H1 (cell line): ENCODE measurements around the gene NOD2. TPM values are rescaled to one million over a fixed set of nuclear protein-coding genes. Genes with fewer than 3 reads are reported as not detected.

ENCODE experiments used
- CHD7 ChIP-seq: fragments of 300-600 bp; sonication (generic); IDR thresholded peaks from 2 replicates; pipeline ENCODE4 v1.7.1; 2012; ENCODE audit warnings: low read length, moderate library complexity, mild to moderate bottlenecking, inconsistent platforms; ENCODE audit not compliant: insufficient replicate concordance
- CTCF ChIP-seq, 3 experiments: IDR thresholded peaks; 1 replicate in 2 of 3; 2 replicates in 1 of 3; pipeline versions ENCODE4 v1.5.1 to v1.6.1; 2011; ENCODE audit warnings: low read length in 3 of 3, mild to moderate bottlenecking in 3 of 3, inconsistent platforms in 2 of 3, low read depth in 1 of 3, moderate library complexity in 1 of 3; ENCODE audit not compliant: insufficient read depth in 1 of 3; ENCODE audit errors: control extremely low read depth in 1 of 3
- RNF2 ChIP-seq: fragments of 200-900, 300-1000 bp; sonication (generic); IDR thresholded peaks from 2 replicates; pipeline ENCODE4 v1.7.1; 2016; ENCODE audit warnings: borderline replicate concordance, low read depth, mild to moderate bottlenecking, antibody characterized with exemption, low read length; ENCODE audit not compliant: poor library complexity, severe bottlenecking; ENCODE audit errors: missing control alignments
- SAP30 ChIP-seq: fragments of 300-600 bp; sonication (generic); IDR thresholded peaks from 2 replicates; pipeline ENCODE4 v1.7.1; 2012; ENCODE audit warnings: low read length, moderate library complexity, mild to moderate bottlenecking, inconsistent platforms; ENCODE audit not compliant: insufficient read depth, insufficient replicate concordance
- SIN3A ChIP-seq, 2 experiments: IDR thresholded peaks in 1 of 2; conservative IDR thresholded peaks in 1 of 2; 2 replicates each; pipeline ENCODE4 v1.6.1; 2011 to 2012; ENCODE audit warnings: low read length in 2 of 2, improper control_type of control experiment in 1 of 2, low read depth in 1 of 2, mild to moderate bottlenecking in 1 of 2
- polyA plus RNA-seq, 7 experiments: library from polyadenylated mRNA; depleted of rRNA in 3 of 7; stranded (reverse) in 5 of 7; unstranded in 2 of 7; fragments of >200 nt in 5 of 7; fragments of 200-250 nt in 2 of 7; gene quantifications; 1 replicate in 5 of 7; 2 replicates in 1 of 7; 4 replicates in 1 of 7; pipeline versions ENCODE4 v1.2.1 to v1.2.3, GENCODE V29; 2011 to 2013; ENCODE audit warnings: missing spikeins in 2 of 7, mixed read lengths in 2 of 7
- total RNA-seq: library from RNA; stranded (reverse); fragmentation: NEBNext Ultra II Directional; extraction: Animal tissue kit (Norgen Biotek cat#: 25700); gene quantifications from 2 replicates; pipeline ENCODE4 v1.2.1, GENCODE V29; 2021

The NOD2 gene
- total and polyA plus RNA-seq, 2 of the 8 experiments (the other 6 are each of a cell fraction or from before 2014, with no cell fraction given) = 0.37 to 0.42 TPM

- TF ChIP-seq CHD7 = no peak
- no peak for TF ChIP-seq SIN3A (conservative IDR thresholded peaks at IDR 0.05 in 1 of 2, IDR thresholded peaks at IDR 0.05 in 1 of 2; ENCODE audit: low read depth in 1 of 2, low read length in 2 of 2)
- TF ChIP-seq RNF2 = no peak
- no peak for TF ChIP-seq CTCF (IDR thresholded peaks at IDR 0.05; ENCODE audit: control extremely low read depth in 1 of 3, insufficient read depth in 1 of 3, low read depth in 1 of 3, low read length in 3 of 3)
- no peak for TF ChIP-seq SAP30
Measured at GRCh38 chr16:50680556-50680893, 12.9 kb upstream of the NOD2 start (continued).
